Caco-2 (cell line): ENCODE results near the gene SPATA31A6. TPM values are rescaled to one million over a fixed set of nuclear protein-coding genes. Genes with fewer than 3 reads are reported as not detected.
A peak's percentile ranks its signal among the peaks of the same experiment; 100 is the strongest.
"Not testable (repeated sequence)": the region's sequence is repeated elsewhere in the genome, so short reads cannot be mapped to it uniquely, and the experiment has no call there.

ENCODE experiments used
- Bru-seq: library from RNA; stranded (reverse); fragments of 400-500 nt; gene quantifications from one replicate; lab custom pipeline; 2021; lab: Mats Ljungman, UMichigan
- BruChase-seq, 2 experiments: library from RNA; stranded (reverse); fragments of 400-500 nt; gene quantifications; one replicate each; lab custom pipeline; 2021; lab: Mats Ljungman, UMichigan
- BruUV-seq: library from RNA; stranded (reverse); fragments of 400-500 nt; replicated peaks from 2 replicates; lab custom pipeline; 2021; lab: Mats Ljungman, UMichigan
- CTCF ChIA-PET: fragments of 300-600 bp; sonication (Branson Sonifier 250); formaldehyde crosslinking; loops from one replicate; lab custom pipeline; 2022; ENCODE audit warnings: antibody characterized with exemption; lab: Charles Lee
- POLR2A ChIA-PET: fragments of 300-600 bp; sonication (Branson Sonifier 250); formaldehyde crosslinking; loops from one replicate; lab custom pipeline; 2022; ENCODE audit warnings: antibody characterized with exemption; lab: Charles Lee
- DNase-seq, 2 experiments: peaks; one replicate each; pipeline versions ENCODE4 v3.0.0 to v3.0.0-alpha.2; 2020 to 2022
- H3K27me3 ChIP-seq: replicated peaks from 2 replicates; pipeline ENCODE4 v1.6.0; 2011; ENCODE audit warnings: low read length; ENCODE audit not compliant: control insufficient read depth, insufficient read depth
- H3K36me3 ChIP-seq: 2 replicates; pipeline ENCODE4 v1.5.1; 2011; ENCODE audit warnings: low read length; ENCODE audit not compliant: control insufficient read depth, insufficient read depth
- H3K4me1 ChIP-seq: fragments of 250-450 bp; sonication (Bioruptor Pico); 2 replicates; pipeline ENCODE4 v1.5.1; 2020; ENCODE audit warnings: mild to moderate bottlenecking
- H3K4me3 ChIP-seq: 2 replicates; pipeline ENCODE4 v1.5.1; 2011; ENCODE audit warnings: low read depth, mild to moderate bottlenecking, control low read depth, low read length
- H3K9me3 ChIP-seq: fragments of 250-450 bp; sonication (Bioruptor Pico); 2 replicates; pipeline ENCODE4 v1.5.1; 2020; ENCODE audit warnings: mild to moderate bottlenecking, moderate library complexity
- H3K27ac Mint-ChIP-seq: one replicate; pipeline ENCODE4 v1.8.0; 2022; ENCODE audit warnings: mixed read lengths; ENCODE audit not compliant: unreplicated experiment
- H3K27me3 Mint-ChIP-seq: one replicate; pipeline ENCODE4 v1.8.0; 2022; ENCODE audit warnings: mixed read lengths; ENCODE audit not compliant: insufficient read depth, unreplicated experiment
- H3K36me3 Mint-ChIP-seq: one replicate; pipeline ENCODE4 v1.8.0; 2022; ENCODE audit warnings: mild to moderate bottlenecking, mixed read lengths; ENCODE audit not compliant: insufficient read depth, unreplicated experiment
- H3K4me1 Mint-ChIP-seq: one replicate; pipeline ENCODE4 v1.8.0; 2022; ENCODE audit warnings: low read depth, mixed read lengths; ENCODE audit not compliant: unreplicated experiment
- H3K4me3 Mint-ChIP-seq: one replicate; pipeline ENCODE4 v1.8.0; 2022; ENCODE audit warnings: mild to moderate bottlenecking, moderate library complexity, mixed read lengths; ENCODE audit not compliant: unreplicated experiment
- H3K9me3 Mint-ChIP-seq: one replicate; pipeline ENCODE4 v1.8.0; 2022; ENCODE audit warnings: mixed read lengths; ENCODE audit not compliant: unreplicated experiment
- intact Hi-C: fragments of 100-400 bp; cut with micrococcal nuclease; formaldehyde crosslinking; loops from one replicate; pipeline ENCODE4 v1.10.0; 2022; ENCODE audit not compliant: unreplicated experiment
- long read RNA-seq: library from polyadenylated mRNA; stranded (forward); transcript quantifications from one replicate; pipeline ENCODE4 v2.0.0, GENCODE V29; 2022
- total RNA-seq: library from RNA; stranded (reverse); gene quantifications from 2 replicates; pipeline ENCODE4 v1.2.3, GENCODE V29; 2022

SPATA31A6 gene
- total RNA-seq = not detected in 2 replicates
- Bru-seq, nascent RNA = not detected
- not detected for BruChase-seq, experiment 1, labeled RNA remaining after a 2-hour chase
- BruChase-seq, experiment 2, labeled RNA remaining after a 6-hour chase = not detected
- long read RNA-seq = 0 reads

- H3K27ac Mint-ChIP-seq, intact Hi-C loops, POLR2A ChIA-PET, H3K27me3 Mint-ChIP-seq, BruUV-seq, H3K4me1 Mint-ChIP-seq, H3K36me3 Mint-ChIP-seq, H3K4me3 ChIP-seq, H3K36me3 ChIP-seq, H3K4me1 ChIP-seq, H3K9me3 Mint-ChIP-seq, H3K4me3 Mint-ChIP-seq, CTCF ChIA-PET, H3K27me3 ChIP-seq, DNase-seq, H3K9me3 ChIP-seq: not testable (repeated sequence)
Observed at GRCh38 chr9:42183359-42183758, at the start of gene SPATA31A6. Gene SPATA31A6 (plus strand): TSS chr9:42183659. CDS start chr9:42183688, 29 bp downstream.

GRCh38 chr9:42160299-42160698 lies 23.2 kb upstream of the SPATA31A6 start:
- H3K9me3 Mint-ChIP-seq, H3K27me3 ChIP-seq, POLR2A ChIA-PET, H3K4me3 ChIP-seq, CTCF ChIA-PET, intact Hi-C loops, H3K4me1 Mint-ChIP-seq, BruUV-seq, H3K27ac Mint-ChIP-seq, H3K27me3 Mint-ChIP-seq, H3K36me3 Mint-ChIP-seq, H3K4me1 ChIP-seq, H3K36me3 ChIP-seq, H3K4me3 Mint-ChIP-seq, H3K9me3 ChIP-seq: not testable (repeated sequence)
- peak in 1 of 2 experiments; percentile 0 for DNase-seq

DNA sequence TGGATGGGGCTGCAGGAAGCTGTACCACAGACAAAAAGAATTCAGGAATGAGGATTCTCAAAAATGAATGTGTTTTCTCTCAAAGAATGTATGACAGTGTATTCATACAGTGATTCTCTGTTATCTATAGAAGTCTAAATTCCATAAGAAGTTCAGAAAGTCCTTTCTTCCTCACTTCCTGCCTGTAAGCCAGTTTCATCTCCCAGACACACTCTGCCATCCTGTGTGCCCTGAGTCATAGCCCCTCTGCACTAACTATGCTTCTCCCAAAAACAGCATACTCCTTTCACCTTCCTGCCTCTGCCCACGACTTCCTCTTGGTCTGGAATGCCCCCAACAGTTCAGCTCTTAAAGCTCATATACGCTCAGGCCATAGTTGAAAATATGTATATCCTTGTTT lies 36.4 kb downstream of the SPATA31A6 start:
- H3K4me3 Mint-ChIP-seq, H3K4me1 ChIP-seq, H3K27me3 Mint-ChIP-seq, CTCF ChIA-PET, H3K36me3 Mint-ChIP-seq, H3K27ac Mint-ChIP-seq, POLR2A ChIA-PET, H3K36me3 ChIP-seq, H3K9me3 ChIP-seq, H3K4me3 ChIP-seq, H3K27me3 ChIP-seq, H3K9me3 Mint-ChIP-seq, intact Hi-C loops, DNase-seq, BruUV-seq, H3K4me1 Mint-ChIP-seq: not testable (repeated sequence)

GRCh38 chr9:42223230-42223629 lies 39.8 kb downstream of the SPATA31A6 start:
- intact Hi-C loops, CTCF ChIA-PET, H3K36me3 Mint-ChIP-seq, DNase-seq, H3K4me1 ChIP-seq, H3K9me3 Mint-ChIP-seq, H3K9me3 ChIP-seq, H3K4me1 Mint-ChIP-seq, H3K4me3 ChIP-seq, H3K4me3 Mint-ChIP-seq, BruUV-seq, H3K27me3 ChIP-seq, H3K36me3 ChIP-seq, H3K27ac Mint-ChIP-seq, H3K27me3 Mint-ChIP-seq, POLR2A ChIA-PET: not testable (repeated sequence)

- POLR2A ChIA-PET, H3K4me3 Mint-ChIP-seq, H3K36me3 Mint-ChIP-seq, intact Hi-C loops, H3K27me3 Mint-ChIP-seq, H3K4me1 Mint-ChIP-seq, H3K9me3 Mint-ChIP-seq, H3K9me3 ChIP-seq, H3K27ac Mint-ChIP-seq, H3K27me3 ChIP-seq, H3K4me1 ChIP-seq, H3K4me3 ChIP-seq, H3K36me3 ChIP-seq, CTCF ChIA-PET, BruUV-seq, DNase-seq: not testable (repeated sequence)
Observed at GRCh38 chr9:42233031-42233430, 49.6 kb downstream of the SPATA31A6 start.

- intact Hi-C loops, H3K9me3 Mint-ChIP-seq, H3K4me3 ChIP-seq, H3K27me3 Mint-ChIP-seq, H3K4me3 Mint-ChIP-seq, H3K4me1 Mint-ChIP-seq, POLR2A ChIA-PET, H3K36me3 ChIP-seq, CTCF ChIA-PET, H3K9me3 ChIP-seq, H3K27ac Mint-ChIP-seq, H3K4me1 ChIP-seq, BruUV-seq, DNase-seq, H3K36me3 Mint-ChIP-seq, H3K27me3 ChIP-seq: not testable (repeated sequence)
Observed at GRCh38 chr9:42234610-42235009, 51.2 kb downstream of the SPATA31A6 start.

DNA sequence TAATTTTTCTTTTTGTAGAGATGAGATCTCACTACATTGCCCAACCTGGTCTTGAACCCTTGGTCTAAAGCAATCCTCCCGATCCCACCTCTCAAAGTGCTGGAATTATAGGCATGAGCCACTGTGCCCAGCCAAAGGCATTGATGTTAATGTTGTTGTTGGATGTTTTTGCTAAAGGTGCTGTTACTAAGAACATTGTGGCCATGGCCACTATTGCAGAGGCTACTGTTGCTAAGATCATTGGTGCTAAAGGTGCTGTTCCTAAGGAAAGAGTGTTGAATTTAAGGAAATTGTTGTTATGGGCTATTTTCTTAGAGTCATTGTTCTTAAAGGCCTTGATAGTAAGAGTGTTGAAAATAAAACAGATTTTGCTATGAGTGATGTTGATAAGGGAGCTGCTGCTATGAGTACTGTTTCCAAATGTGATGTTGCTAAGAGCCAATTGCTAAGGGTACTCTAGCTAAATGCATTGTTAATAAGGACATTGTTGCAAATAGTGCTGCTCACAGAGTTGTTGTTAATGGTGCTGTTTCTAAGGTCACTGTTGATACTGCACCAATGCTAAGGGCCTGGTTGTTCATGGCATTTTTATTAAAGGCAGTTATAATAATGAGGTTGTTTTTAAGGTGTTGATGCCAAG lies 52.0 kb downstream of the SPATA31A6 start:
- H3K36me3 ChIP-seq, intact Hi-C loops, H3K4me3 ChIP-seq, H3K9me3 Mint-ChIP-seq, POLR2A ChIA-PET, H3K4me3 Mint-ChIP-seq, H3K4me1 ChIP-seq, H3K27ac Mint-ChIP-seq, H3K27me3 Mint-ChIP-seq, H3K9me3 ChIP-seq, CTCF ChIA-PET, DNase-seq, BruUV-seq, H3K27me3 ChIP-seq, H3K4me1 Mint-ChIP-seq, H3K36me3 Mint-ChIP-seq: not testable (repeated sequence)
